HG02870 (cell line): Measurements from ENCODE around the gene ZNF324.
"Not testable (repeated sequence)": the region's sequence is repeated elsewhere in the genome, so short reads cannot be mapped to it uniquely, and the experiment has no call there.

Source experiments
- ATAC-seq: cut with Tn5 transposase; IDR thresholded peaks from one replicate; pipeline ENCODE4 v1.9.1; 2021; ENCODE audit warnings: mild to moderate bottlenecking, moderate library complexity; ENCODE audit not compliant: unreplicated experiment

Gene ZNF324

GRCh38 chr19:58466760-58467589, at the start of gene ZNF324:
ZNF324 (plus strand) TSS chr19:58467080; CDS start chr19:58469186, 2,106 bp downstream.
- peak; percentile 87 for ATAC-seq

GRCh38 chr19:58428617-58429016, 38.3 kb upstream of the ZNF324 start:
- ATAC-seq, result no peak

- no peak for ATAC-seq
Observed at GRCh38 chr19:58429745-58430144, 37.1 kb upstream of the ZNF324 start.

- no peak for ATAC-seq
Observed at GRCh38 chr19:58434217-58434616, 32.7 kb upstream of the ZNF324 start.

GRCh38 chr19:58439576-58440554, 27.0 kb upstream of the ZNF324 start, which contains the start of gene ZNF132:
ZNF132 (minus strand) TSS chr19:58440153; CDS start chr19:58439821, 332 bp downstream.
- ATAC-seq, result peak; percentile 97

- no peak for ATAC-seq
Observed at GRCh38 chr19:58440556-58440955, 26.3 kb upstream of the ZNF324 start.

- not testable (repeated sequence) for ATAC-seq
Observed at GRCh38 chr19:58442986-58443385, 23.9 kb upstream of the ZNF324 start.

- not testable (repeated sequence) for ATAC-seq
Observed at GRCh38 chr19:58448860-58449259, 18.0 kb upstream of the ZNF324 start.

GRCh38 chr19:58449980-58450379, 16.9 kb upstream of the ZNF324 start:
- not testable (repeated sequence) for ATAC-seq

GRCh38 chr19:58450856-58451357, 16.0 kb upstream of the ZNF324 start:
- peak; percentile 16 for ATAC-seq

GRCh38 chr19:58451358-58452101, 15.3 kb upstream of the ZNF324 start, which contains the start of gene ZNF324B:
ZNF324B (plus strand) TSS chr19:58451622; CDS start chr19:58453702, 2,080 bp downstream.
- peak; percentile 95 for ATAC-seq

- no peak for ATAC-seq
Observed at GRCh38 chr19:58453743-58454142, 13.1 kb upstream of the ZNF324 start.

- ATAC-seq, result no peak
Observed at GRCh38 chr19:58455306-58455705, 11.6 kb upstream of the ZNF324 start.

GRCh38 chr19:58456111-58456510, 10.8 kb upstream of the ZNF324 start:
- no peak for ATAC-seq

GRCh38 chr19:58460039-58460438, 6.8 kb upstream of the ZNF324 start:
- ATAC-seq, result no peak

- peak; percentile 21 for ATAC-seq
Observed at GRCh38 chr19:58466089-58466759, 656 bp upstream of the ZNF324 start.

GRCh38 chr19:58468216-58468839, 1.4 kb downstream of the ZNF324 start:
- ATAC-seq, result no peak

GRCh38 chr19:58469241-58470013, 2.5 kb downstream of the ZNF324 start:
- ATAC-seq, result no peak
